HCT116 (cell line): ENCODE measurements around the gene CREG1.

Experiments
- CBX3 ChIP-seq: IDR thresholded peaks from 2 replicates; pipeline ENCODE4 v1.6.1; 2012; ENCODE audit warnings: low read depth
- ELF1 ChIP-seq: IDR thresholded peaks from 2 replicates; pipeline ENCODE4 v1.6.1; 2012; ENCODE audit warnings: low read depth, borderline replicate concordance
- EZH2 ChIP-seq: fragments of 200-600 bp; sonication (generic); IDR thresholded peaks from 2 replicates; pipeline ENCODE4 v1.6.1; 2017; ENCODE audit warnings: antibody characterized with exemption, mixed run types
- POLR2A ChIP-seq: IDR thresholded peaks from 2 replicates; pipeline ENCODE4 v1.7.0; 2011; ENCODE audit warnings: borderline replicate concordance; ENCODE audit not compliant: insufficient read depth, insufficient read length; ENCODE audit errors: extremely low read depth
- POLR2AphosphoS5 ChIP-seq: IDR thresholded peaks from 2 replicates; pipeline ENCODE4 v1.6.1; 2011; ENCODE audit warnings: mild to moderate bottlenecking, low read depth, low read length, moderate library complexity
- SIN3A ChIP-seq: IDR thresholded peaks from 2 replicates; pipeline ENCODE4 v1.6.1; 2012; ENCODE audit warnings: low read depth
- YY1 ChIP-seq: IDR thresholded peaks from 2 replicates; pipeline ENCODE4 v1.6.1; 2011; ENCODE audit warnings: low read length, low read depth, moderate library complexity, mild to moderate bottlenecking; ENCODE audit not compliant: insufficient replicate concordance; ENCODE audit errors: extremely low read depth
- TF ChIP-seq, protein P1 (sequence below), 3 experiments: fragments of 200-600 bp in 1 of 3; sonication (generic) in 1 of 3; IDR thresholded peaks in 2 of 3; conservative IDR thresholded peaks in 1 of 3; 2 replicates each; pipeline ENCODE4 v1.5.1; 2012 to 2017; ENCODE audit warnings: low read depth in 2 of 3, low read length in 2 of 3, antibody characterized with exemption in 1 of 3, borderline replicate concordance in 1 of 3, control low read depth in 1 of 3, mild to moderate bottlenecking in 1 of 3, mixed read lengths in 1 of 3, mixed run types in 1 of 3, moderate library complexity in 1 of 3; ENCODE audit not compliant: insufficient read depth in 1 of 3
- TF ChIP-seq, protein P2 (sequence below): IDR thresholded peaks from 2 replicates; pipeline ENCODE4 v1.6.1; 2012; ENCODE audit warnings: low read depth
- TF ChIP-seq, protein P3 (sequence below): IDR thresholded peaks from 2 replicates; pipeline ENCODE4 v1.6.1; 2012
- TF ChIP-seq, protein P4 (sequence below): IDR thresholded peaks from 2 replicates; pipeline ENCODE4 v1.6.1; 2011; ENCODE audit warnings: mild to moderate bottlenecking, low read length, moderate library complexity; ENCODE audit not compliant: insufficient replicate concordance; ENCODE audit errors: extremely low read depth

DNA sequence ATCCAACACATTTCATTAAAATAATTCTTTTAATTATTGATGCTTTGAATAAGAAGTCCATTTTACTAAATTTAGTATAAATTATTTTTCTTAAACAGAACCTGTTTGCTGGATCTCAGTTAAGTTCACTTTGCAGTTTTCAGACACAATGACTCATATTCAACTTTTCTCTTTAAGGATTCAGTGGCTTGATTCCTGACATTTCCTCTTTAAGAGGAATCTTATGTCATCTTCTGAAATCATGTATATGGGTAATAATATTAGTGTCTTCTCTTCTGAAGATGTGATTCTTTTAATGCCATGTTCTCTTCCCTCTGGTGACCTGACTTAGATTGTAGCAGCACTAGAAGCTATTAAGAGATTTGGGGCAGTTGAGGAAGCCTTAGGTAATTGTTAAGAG lies 12.6 kb downstream of the CREG1 start:
- TF ChIP-seq, protein P1, sequence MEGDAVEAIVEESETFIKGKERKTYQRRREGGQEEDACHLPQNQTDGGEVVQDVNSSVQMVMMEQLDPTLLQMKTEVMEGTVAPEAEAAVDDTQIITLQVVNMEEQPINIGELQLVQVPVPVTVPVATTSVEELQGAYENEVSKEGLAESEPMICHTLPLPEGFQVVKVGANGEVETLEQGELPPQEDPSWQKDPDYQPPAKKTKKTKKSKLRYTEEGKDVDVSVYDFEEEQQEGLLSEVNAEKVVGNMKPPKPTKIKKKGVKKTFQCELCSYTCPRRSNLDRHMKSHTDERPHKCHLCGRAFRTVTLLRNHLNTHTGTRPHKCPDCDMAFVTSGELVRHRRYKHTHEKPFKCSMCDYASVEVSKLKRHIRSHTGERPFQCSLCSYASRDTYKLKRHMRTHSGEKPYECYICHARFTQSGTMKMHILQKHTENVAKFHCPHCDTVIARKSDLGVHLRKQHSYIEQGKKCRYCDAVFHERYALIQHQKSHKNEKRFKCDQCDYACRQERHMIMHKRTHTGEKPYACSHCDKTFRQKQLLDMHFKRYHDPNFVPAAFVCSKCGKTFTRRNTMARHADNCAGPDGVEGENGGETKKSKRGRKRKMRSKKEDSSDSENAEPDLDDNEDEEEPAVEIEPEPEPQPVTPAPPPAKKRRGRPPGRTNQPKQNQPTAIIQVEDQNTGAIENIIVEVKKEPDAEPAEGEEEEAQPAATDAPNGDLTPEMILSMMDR (IDR thresholded peaks at IDR 0.05 in 2 of 3, conservative IDR thresholded peaks at IDR 0.05 in 1 of 3; ENCODE audit: borderline replicate concordance in 1 of 3, insufficient read depth in 1 of 3, low read depth in 2 of 3, low read length in 2 of 3) = no peak
- TF ChIP-seq ELF1 = no peak
- no peak for TF ChIP-seq YY1
- no peak for TF ChIP-seq POLR2A
- TF ChIP-seq CBX3 = no peak
- no peak for TF ChIP-seq SIN3A
- TF ChIP-seq EZH2 = no peak
- no peak for TF ChIP-seq POLR2AphosphoS5
- TF ChIP-seq, protein P2, sequence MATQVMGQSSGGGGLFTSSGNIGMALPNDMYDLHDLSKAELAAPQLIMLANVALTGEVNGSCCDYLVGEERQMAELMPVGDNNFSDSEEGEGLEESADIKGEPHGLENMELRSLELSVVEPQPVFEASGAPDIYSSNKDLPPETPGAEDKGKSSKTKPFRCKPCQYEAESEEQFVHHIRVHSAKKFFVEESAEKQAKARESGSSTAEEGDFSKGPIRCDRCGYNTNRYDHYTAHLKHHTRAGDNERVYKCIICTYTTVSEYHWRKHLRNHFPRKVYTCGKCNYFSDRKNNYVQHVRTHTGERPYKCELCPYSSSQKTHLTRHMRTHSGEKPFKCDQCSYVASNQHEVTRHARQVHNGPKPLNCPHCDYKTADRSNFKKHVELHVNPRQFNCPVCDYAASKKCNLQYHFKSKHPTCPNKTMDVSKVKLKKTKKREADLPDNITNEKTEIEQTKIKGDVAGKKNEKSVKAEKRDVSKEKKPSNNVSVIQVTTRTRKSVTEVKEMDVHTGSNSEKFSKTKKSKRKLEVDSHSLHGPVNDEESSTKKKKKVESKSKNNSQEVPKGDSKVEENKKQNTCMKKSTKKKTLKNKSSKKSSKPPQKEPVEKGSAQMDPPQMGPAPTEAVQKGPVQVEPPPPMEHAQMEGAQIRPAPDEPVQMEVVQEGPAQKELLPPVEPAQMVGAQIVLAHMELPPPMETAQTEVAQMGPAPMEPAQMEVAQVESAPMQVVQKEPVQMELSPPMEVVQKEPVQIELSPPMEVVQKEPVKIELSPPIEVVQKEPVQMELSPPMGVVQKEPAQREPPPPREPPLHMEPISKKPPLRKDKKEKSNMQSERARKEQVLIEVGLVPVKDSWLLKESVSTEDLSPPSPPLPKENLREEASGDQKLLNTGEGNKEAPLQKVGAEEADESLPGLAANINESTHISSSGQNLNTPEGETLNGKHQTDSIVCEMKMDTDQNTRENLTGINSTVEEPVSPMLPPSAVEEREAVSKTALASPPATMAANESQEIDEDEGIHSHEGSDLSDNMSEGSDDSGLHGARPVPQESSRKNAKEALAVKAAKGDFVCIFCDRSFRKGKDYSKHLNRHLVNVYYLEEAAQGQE = no peak
- TF ChIP-seq, protein P3, sequence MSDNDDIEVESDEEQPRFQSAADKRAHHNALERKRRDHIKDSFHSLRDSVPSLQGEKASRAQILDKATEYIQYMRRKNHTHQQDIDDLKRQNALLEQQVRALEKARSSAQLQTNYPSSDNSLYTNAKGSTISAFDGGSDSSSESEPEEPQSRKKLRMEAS = no peak
- TF ChIP-seq, protein P4, sequence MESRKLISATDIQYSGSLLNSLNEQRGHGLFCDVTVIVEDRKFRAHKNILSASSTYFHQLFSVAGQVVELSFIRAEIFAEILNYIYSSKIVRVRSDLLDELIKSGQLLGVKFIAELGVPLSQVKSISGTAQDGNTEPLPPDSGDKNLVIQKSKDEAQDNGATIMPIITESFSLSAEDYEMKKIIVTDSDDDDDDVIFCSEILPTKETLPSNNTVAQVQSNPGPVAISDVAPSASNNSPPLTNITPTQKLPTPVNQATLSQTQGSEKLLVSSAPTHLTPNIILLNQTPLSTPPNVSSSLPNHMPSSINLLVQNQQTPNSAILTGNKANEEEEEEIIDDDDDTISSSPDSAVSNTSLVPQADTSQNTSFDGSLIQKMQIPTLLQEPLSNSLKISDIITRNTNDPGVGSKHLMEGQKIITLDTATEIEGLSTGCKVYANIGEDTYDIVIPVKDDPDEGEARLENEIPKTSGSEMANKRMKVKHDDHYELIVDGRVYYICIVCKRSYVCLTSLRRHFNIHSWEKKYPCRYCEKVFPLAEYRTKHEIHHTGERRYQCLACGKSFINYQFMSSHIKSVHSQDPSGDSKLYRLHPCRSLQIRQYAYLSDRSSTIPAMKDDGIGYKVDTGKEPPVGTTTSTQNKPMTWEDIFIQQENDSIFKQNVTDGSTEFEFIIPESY = no peak
